Stimulated activated CD4-positive, alpha-beta T cell treated with anti-CD3 and anti-CD28 coated beads, TNF-alpha, amount 100 ng/mL, for 4 hours (primary cell): ENCODE measurements around the gene TMEM98.
"Not testable (repeated sequence)": the region's sequence is repeated elsewhere in the genome, so short reads cannot be mapped to it uniquely, and the experiment has no call there.

Experiments
- DNase-seq, 3 experiments: peaks; one replicate each; pipeline ENCODE4 v3.0.0-alpha.2; 2020; ENCODE audit warnings: low read depth in 3 of 3

The TMEM98 gene

DNA sequence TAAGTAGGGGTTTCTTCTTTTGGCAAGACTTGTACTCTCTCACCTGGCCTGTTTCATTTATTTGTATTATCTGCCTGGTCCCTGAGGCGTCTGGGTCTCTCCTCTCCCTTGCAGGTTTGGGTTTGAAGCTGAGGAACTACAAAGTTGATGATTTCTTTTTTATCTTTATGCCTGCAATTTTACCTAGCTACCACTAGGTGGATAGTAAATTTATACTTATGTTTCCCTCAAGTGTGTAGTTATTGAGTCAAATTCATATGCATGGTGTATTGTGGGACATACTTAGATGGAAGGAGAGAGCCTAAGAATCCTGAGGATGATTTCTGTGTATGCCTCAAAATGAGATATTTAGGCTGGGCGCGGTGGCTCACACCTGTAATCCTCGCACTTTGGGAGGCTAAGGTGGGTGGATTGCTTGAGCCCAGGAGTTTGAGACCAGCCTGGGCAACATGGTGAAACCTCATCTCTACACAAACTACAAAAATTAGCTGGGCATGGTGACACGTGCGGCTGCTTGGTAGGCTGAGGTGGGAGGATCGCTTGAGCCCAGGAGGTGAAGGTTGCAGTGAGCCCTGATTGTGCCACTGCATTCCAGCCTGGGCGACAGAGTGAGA is 13.6 kb downstream of the TMEM98 start:
- DNase-seq: no peak

DNA sequence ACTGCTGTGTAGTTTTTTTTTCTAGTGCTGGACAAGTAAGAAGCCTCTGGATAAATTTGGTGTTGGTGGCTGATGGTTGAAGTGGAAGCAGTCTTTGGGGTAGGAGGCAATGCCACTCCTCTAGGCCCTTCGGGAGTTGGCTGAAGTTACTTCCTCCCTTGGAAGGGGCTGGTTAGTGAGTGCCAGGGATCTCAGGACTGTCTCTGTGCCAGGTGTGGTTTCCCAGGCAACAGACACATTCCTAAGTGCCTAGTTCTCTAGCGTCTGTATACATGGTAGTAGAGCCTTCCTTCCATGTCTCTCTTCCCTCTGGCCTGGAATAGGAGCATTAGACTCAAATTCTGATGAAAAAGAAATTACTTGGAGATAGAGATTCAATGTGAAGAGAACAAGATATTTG is 15.3 kb downstream of the TMEM98 start:
- no peak for DNase-seq

DNA sequence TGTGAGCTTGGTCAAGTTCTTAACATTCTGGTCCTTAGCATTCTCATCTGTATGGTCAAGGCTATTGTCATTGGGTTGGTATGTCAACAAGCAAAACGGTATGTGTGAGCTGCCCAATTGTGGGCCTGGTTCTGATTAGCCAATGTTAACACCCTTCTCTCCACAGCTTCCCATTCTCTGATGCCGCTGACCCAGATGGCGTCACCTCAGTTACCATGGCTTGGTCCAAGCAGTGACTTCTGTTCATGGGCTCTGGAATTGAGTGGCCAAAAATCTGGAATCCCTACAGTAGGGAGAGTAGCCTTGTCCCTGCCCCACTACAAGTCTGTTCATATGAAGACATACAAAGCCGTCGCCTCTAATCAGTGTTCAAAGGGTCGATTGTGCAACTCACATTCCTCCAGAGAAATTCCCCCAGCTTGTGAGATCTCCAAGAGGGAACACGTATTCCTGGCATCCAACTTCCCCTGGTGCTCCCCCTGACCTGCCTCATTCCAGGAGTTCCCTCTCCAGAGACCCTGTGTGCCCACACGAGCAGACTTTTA is 15.8 kb downstream of the TMEM98 start:
- no peak for DNase-seq

DNA sequence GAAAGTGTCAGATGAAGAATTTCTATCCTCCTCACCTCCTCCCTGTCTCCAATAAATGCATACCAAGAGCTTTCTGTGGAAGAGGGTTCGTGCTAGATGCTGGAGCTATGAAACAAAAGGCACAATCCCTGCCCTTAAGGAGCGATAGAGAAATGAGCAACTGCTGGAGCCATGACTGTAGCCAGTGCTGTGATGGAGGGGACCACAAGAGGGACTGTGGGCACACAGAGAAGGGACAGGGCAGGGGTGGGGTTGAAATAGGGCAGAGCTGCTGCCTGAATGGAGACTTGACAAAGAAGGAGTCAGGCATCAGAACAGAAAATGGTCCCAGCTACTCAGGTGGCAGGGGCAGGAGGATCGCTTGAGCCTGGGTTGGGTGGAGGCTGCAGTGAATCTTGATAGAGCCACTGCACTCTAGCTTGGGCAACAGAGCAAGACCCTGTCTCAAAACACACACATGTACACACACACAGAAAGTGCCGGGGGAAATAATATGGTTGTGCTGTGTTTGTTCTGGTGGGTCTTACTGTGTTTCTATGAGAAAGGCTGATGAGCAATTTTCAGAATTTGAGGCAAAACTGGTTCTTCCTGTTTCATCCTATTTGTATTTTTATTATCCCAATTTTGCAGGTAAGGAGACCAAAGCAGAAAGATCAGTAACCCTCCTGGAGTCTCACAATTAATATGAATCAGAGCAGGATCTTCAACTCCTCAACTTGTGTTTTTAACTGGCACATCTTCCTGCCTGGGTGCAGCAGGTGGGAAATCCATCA is 16.5 kb downstream of the TMEM98 start:
- no peak for DNase-seq

DNA sequence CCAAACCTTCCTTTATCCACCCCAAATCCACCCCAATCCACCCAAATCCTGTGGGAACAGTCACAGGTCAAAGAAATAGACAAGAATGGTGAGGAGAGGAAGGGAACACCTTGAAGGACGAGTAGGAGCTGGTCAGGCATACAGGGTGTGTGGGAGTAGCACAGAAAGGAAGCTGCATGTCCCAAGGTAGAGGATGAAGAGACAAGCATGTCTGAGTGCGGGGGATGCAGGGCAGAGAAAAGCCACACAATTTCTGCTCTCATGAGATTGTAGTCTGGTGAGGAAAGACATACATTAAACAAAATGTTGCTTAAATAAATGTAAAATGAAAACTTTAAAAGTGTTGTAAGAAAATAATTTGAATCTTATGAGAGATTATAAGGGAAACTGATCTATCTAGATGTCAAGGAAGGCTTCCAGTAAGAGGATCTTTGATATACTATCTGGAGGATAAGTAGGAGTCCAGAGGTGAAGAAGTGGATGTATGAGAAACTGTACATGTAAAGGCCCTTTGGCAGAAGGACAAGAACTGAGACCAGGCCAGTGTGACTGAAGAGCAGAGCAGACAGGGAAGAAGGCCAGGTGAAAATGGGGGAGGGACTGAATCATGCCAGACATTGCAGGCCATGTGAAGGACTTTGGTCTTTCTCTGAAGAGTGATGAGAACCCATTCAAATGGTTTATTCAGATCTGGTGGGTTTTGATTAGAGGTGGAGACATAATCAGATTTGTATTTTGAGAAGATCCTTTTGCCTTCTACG is 18.6 kb downstream of the TMEM98 start:
- no peak for DNase-seq

DNA sequence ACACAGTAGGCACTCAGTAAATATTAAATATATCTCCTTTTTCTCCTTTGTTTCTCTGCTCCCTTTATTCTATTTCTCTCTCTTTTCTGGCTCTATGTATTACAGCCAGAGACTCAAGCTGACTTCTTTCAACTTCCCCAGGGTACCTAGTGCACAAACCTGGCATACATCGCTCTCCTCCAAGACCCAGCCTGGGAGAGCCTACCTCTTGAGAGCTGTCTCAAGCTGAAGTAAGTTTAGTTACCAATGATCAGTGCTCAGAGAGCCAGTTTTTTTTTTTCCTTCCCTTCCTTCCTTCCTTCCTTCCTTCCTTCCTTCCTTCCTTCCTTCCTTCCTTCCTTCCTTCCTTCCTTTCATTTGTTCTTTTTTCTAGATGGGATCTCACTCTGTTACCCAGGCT is 19.8 kb downstream of the TMEM98 start:
- DNase-seq: no peak

DNA sequence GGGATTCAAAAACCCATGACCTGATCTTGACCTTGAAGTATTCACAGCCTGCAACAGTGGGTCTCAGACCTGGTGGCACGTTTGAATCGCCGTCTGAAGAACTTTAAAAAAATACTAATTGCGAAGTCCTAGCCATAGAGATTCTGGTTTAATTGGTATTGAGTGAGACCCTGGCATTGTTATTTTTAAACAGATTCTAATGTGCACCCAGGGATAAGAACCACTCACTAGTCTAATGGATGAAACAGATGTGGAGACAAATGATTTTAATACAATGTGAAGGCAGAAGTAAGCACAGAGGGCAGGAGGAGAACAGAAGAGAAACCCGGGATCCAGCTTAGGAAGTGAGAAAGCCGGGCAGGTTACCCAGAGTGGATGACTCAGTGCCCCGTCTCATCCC is 21.2 kb downstream of the TMEM98 start:
- no peak for DNase-seq

DNA sequence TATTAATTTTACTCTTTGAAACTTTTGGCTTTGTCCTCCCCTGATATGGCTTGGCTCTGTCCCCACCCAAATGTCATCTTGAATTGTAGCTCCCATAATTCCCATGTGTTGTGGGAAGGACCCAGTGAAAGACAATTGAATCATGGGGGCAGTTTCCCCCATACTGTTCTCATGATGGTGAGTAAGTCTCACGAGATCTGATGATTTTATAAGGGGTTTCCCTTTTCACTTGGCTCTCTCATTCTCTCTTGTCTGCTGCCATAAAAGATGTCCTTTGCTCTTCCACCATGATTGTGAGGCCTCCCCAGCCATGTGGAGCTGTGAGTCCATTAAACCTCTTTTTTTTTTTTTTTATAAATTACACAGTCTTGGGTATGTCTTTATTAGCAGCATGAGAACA is 24.5 kb downstream of the TMEM98 start:
- DNase-seq: not testable (repeated sequence)

DNA sequence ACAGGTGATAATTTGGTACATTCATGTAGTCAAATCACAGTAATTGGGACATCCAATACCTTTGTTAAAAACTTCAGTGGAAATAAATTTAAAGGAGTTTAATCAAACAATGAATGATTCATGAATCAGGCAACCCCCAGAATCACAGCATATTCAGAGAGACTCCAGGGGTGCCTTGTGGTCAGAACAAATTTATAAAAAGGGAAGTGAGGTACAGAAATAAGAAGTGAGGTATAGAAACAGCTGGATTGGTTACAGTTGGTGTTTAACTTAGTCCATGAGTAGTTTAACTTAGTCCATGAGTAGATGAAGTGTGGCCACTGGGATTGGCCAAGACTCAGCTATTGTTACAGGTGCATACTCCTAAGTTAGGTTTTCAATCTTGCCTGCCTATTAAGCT is 25.1 kb downstream of the TMEM98 start:
- no peak for DNase-seq

DNA sequence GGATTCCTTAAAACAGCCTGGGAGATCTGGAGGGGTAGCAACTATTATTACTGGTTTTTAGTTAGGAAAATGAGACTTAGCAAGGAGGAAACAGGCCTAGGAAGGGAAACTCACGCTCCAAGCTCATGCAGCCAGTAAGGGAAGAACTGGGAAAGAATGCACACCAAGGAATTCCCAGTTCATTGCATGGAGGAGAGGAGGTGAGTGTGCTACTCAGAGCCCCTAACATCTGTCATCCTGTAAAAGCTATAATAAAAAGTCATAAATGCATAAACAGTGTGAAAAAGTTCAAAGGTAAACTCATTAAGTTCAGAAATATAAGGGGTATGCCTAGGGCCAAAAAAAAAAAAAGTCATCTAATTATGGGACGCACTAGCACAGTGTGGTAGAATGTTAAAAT is 25.9 kb downstream of the TMEM98 start:
- no peak for DNase-seq

DNA sequence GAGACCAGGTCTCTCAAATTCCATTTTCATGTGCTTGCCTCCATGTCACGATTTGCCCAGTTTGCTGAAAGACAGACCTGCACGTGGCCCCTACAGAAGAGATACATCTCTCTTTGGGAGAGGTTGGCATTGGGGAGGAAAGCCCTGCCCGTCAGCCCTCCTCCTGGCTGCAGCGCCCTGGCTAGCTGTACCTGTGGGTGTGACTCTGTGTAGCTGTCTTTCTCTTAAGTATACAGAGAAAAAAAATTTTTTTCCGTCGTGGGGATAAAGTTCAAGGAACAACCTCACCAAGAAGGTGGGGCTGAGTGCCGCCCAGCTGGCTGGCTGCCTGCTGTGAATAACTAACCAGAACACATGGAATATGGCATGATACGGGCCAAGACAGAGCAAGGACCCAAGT is 26.5 kb downstream of the TMEM98 start:
- no peak for DNase-seq

DNA sequence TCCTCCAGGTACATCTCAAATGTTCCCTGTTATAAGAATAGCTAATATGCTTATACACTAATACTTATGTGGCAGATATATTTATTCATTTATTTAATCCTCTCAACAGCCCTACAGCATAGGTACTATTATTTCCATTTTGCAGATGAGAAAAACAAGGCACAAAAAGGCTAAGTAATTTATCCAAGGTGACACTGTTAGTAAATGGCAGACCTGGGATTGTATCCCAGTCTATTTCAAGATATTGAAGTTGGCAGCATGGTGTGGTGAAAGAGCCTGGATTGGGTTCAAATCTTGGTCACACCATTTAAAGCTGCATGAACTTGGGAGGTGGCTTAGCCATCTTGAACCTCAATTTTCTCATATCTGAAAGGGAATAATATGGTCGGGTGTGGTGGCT is 27.2 kb downstream of the TMEM98 start:
- no peak for DNase-seq

DNA sequence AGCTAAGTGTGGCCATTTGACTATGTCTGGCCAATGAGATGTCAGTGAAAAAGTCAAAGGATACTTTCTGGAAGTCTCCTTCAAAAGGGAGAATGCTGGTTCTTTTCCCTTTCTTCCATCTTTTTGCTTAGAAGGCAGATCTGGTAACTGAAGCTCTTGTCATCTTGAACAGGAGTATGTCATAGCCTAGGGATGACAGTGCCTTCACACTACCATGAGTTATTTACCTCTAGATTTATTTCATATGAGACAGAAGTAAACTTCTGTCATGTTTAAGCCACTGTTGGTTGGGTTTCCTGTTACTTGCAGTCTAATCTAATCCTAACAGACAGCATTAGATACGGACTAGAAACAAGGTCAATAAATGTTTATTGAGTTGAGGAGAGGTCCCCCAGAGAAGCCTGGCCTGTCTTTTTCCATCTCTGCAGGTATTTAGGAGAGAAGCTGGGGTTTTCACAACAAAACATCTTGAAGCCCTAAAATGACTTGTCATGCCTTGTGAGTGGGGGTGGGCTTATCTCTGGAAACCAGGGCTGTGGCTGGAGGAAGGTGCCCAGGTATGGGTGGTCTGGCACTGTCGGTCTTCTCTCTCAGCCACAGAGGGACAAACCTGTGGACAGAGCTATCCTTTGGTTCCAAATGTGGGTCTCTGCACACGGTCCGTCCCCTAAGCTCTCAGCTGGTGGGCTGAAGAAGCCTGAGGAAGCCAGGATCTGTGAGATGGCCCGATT is 28.5 kb downstream of the TMEM98 start:
- DNase-seq: no peak

DNA sequence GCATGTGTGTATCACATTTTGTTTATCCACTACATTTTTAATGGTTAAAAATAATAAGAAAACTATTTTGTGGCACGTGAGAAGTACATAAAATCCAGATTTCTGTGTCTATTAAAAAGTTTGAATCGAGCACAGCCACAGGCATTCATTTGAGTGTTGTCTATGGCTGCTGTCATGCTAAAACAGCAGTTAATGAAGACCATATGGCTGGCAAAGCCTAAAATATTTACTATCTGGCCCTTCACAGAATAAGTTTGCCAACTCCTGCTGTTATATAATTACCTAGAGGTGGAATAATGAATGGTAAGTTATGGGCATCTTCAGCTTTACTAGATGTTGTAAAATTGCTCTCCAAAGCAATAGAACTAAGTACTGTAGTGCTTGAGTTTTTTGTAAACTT is 30.5 kb downstream of the TMEM98 start:
- DNase-seq: no peak

DNA sequence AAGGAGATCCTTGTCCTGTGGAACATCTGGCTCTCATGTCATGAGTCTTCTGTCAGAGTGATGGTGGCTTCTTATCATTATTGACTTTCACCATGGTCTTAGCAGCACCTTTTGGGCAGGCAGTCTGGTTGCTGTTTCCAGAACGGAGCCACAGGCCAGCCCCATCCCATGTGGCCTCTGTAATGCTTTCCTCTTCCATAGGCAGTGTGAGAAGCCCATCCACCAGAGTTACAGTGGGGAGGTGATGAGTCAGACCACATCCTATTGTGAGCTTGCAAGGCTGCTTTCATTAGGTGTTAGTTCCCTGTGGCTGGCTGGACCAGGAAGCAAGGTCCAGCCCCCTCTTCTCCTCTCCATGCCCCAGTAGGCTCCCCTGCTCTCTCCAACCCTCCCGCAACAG is 32.9 kb downstream of the TMEM98 start:
- DNase-seq: no peak

DNA sequence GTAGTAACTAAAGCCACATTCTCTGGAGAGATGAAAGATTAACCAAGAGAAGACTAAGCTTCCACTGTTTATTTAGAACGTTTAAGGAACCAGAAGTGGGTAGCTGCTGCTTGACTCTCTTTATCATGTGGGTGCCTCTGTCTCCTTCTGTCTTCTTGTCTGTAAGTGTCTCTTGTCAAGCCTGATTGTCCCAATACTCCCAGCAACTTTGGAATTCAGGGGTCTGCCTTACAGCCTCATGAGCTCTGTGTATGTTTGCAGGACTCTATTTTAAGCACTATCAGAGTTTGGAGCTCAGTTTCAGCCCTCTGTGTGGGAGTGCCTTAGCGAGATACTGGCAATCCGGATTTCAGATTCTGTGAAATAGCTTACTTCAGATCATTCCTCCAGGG is 34.4 kb downstream of the TMEM98 start:
- no peak for DNase-seq

DNA sequence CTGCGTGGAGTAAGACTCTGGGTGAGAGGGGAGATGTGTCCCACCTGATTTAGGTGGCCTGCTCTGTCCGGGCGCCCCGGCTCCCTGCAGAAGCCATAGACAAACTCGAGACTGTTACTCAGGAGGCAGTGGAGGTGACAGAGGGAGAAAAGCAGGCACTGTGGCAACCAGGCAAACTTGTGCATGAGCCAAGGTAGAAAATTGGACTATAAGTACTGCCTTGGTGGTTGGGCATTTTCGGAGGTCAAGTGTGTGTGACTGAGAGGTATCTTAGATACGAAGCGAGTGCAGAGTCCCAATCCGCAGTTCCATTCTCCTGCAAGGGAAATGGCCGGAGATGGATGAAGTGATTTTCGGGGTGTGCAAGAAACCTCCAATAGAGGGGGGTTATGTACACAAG is 36.6 kb downstream of the TMEM98 start:
- DNase-seq: no peak

DNA sequence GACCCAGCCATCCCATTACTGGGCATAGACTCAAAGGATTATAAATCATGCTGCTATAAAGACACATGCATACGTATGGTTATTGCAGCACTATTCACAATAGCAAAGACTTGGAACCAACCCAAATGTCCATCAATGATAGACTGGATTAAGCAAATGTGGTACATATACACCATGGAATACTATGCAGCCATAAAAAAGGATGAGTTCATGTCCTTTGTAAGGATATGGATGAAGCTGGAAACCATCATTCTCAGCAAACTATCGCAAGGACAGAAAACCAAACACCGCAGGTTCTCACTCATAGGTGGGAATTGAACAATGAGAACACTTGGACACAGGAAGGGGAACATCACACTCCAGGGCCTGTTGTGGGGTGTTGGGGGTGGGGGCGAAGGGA is 41.3 kb downstream of the TMEM98 start:
- not testable (repeated sequence) for DNase-seq

DNA sequence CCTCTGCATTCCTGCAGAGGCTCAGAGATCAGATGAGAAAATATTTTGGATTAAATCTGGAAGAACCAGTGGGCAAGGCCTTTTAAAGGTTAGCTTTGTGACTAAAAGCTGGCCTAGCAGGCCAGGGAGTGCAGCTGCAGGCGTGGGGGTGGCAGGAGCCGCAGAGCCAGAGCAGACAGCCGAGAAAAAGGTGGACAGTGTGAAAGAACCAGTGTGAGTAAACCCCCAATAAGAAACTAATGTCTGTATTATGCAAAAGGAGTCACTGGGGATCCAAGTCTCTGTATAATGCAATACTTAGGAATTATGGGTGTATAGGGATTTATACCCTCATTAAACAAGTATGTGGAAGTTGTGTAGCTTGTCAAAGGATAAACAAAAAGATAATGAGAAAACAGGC is 42.3 kb downstream of the TMEM98 start:
- no peak for DNase-seq

DNA sequence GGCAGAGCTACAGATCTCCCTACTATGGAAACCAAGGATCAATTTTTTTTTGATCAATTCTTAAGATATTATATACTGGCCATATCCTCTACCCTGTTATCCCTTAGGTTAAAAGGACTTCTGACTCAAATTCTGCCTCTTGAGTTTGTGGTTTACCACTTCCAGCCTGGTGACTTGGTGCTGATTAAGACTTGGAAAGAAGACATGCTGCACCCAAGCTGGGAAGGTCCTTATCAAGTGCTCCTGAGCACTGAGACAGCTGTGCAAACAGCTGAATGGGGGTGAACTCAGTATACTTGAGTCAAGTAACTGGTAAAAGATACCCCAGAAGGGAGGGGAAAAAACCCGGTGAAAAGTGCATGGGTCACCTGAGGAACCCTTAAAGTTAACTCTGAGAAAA is 43.2 kb downstream of the TMEM98 start:
- no peak for DNase-seq

DNA sequence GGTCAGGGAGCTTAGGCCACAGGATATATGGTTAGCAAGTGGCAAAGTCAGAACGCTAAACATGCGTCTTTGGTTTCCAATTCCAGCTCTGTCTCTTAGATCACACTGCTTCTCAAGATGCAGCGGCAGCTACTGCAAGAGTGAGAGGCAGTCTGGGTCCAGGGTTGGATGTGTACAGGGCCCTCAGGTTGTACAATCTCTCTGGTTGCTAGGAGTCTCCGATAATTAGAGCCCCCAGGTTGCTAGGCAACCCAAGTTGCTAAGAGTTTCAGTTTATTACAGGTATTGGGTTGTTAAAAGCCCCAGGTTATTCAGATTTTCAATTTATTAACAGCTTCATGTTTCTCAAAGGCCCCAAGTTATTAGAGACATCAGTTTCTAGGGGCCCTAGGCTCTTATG is 48.2 kb downstream of the TMEM98 start:
- DNase-seq: no peak

DNA sequence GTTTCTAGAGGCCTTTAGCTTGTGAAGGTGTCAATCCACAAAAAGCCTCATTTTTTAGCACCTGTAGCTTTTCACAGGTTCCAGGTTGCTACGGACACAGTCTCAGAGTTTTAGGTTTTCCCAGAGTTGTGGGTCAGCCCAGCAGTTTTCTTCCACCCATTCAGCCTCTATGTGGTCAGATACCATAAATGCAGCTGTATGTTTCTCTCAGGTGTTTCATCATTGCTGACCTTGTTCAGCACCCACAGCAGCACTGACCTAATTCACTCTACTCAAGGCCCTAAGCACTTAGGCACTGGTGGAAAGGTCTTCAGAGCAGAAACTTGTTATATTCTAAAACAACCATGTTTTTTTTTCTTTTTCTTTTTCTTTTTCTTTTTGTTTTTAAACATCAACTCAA is 48.7 kb downstream of the TMEM98 start:
- no peak for DNase-seq
